H9 (cell line): Measurements from ENCODE around the gene USP3. TPM values are rescaled to one million over a fixed set of nuclear protein-coding genes. Genes with fewer than 3 reads are reported as not detected.

ENCODE experiments used
- DNase-seq: peaks from one replicate; pipeline ENCODE4 v3.0.0-alpha.2; 2017
- H2AFZ ChIP-seq: one replicate; pipeline ENCODE4 v1.6.1; 2013; ENCODE audit warnings: mild to moderate bottlenecking, low read length, control low read depth, moderate library complexity
- H2AK5ac ChIP-seq: 2 replicates; pipeline ENCODE4 v1.6.1; 2013; ENCODE audit warnings: low read length, control low read depth, mixed read lengths; ENCODE audit not compliant: insufficient read length
- H2BK120ac ChIP-seq: one replicate; pipeline ENCODE4 v1.6.1; 2013; ENCODE audit warnings: low read depth, mild to moderate bottlenecking, low read length, control low read depth, inconsistent platforms; ENCODE audit not compliant: poor library complexity, severe bottlenecking
- H2BK12ac ChIP-seq: 2 replicates; pipeline ENCODE4 v1.6.1; 2013; ENCODE audit warnings: low read length, control low read depth, mixed read lengths, low read depth; ENCODE audit not compliant: insufficient read length
- H2BK15ac ChIP-seq: 2 replicates; pipeline ENCODE4 v1.6.1; 2013; ENCODE audit warnings: low read depth, low read length, control low read depth
- H2BK20ac ChIP-seq: one replicate; pipeline ENCODE4 v1.6.1; 2013; ENCODE audit warnings: low read depth, mild to moderate bottlenecking, low read length, control low read depth, inconsistent platforms; ENCODE audit not compliant: poor library complexity, severe bottlenecking
- H2BK5ac ChIP-seq: 2 replicates; pipeline ENCODE4 v1.6.1; 2013; ENCODE audit warnings: low read length, control low read depth, mixed read lengths; ENCODE audit not compliant: insufficient read length
- H3K14ac ChIP-seq: 2 replicates; pipeline ENCODE4 v1.6.1; 2013; ENCODE audit warnings: low read length, control low read depth; ENCODE audit not compliant: insufficient read depth
- H3K18ac ChIP-seq: 2 replicates; pipeline ENCODE4 v1.6.1; 2013; ENCODE audit warnings: low read depth, mild to moderate bottlenecking, mixed read lengths, low read length, control low read depth; ENCODE audit not compliant: insufficient read length
- H3K23ac ChIP-seq: 2 replicates; pipeline ENCODE4 v1.6.1; 2013; ENCODE audit warnings: low read length, control low read depth, mixed read lengths, low read depth; ENCODE audit not compliant: insufficient read length
- H3K23me2 ChIP-seq: 2 replicates; pipeline ENCODE4 v1.6.1; 2013; ENCODE audit warnings: low read depth, mild to moderate bottlenecking, mixed read lengths, low read length, control low read depth; ENCODE audit not compliant: insufficient read length, poor library complexity, severe bottlenecking
- H3K27ac ChIP-seq: 2 replicates; pipeline ENCODE4 v1.5.1; 2013; ENCODE audit warnings: low read length, control low read depth, mixed read lengths, low read depth; ENCODE audit not compliant: insufficient read length
- H3K27me3 ChIP-seq: 2 replicates; pipeline ENCODE4 v1.6.1; 2013; ENCODE audit warnings: low read length, control low read depth, inconsistent platforms; ENCODE audit not compliant: insufficient read depth
- H3K4ac ChIP-seq: 2 replicates; pipeline ENCODE4 v1.6.1; 2013; ENCODE audit warnings: low read depth, mild to moderate bottlenecking, control low read depth, inconsistent platforms, low read length, moderate library complexity
- H3K4me1 ChIP-seq: 2 replicates; pipeline ENCODE4 v1.6.1; 2013; ENCODE audit warnings: low read length, control low read depth, inconsistent platforms; ENCODE audit not compliant: insufficient read depth
- H3K4me2 ChIP-seq: 2 replicates; pipeline ENCODE4 v1.6.1; 2013; ENCODE audit warnings: low read length, control low read depth, mixed read lengths; ENCODE audit not compliant: insufficient read length, insufficient read depth
- H3K56ac ChIP-seq: 2 replicates; pipeline ENCODE4 v1.6.1; 2013; ENCODE audit warnings: low read depth, mild to moderate bottlenecking, mixed read lengths, low read length, control low read depth; ENCODE audit not compliant: insufficient read length
- H3K79me1 ChIP-seq: 2 replicates; pipeline ENCODE4 v1.6.1; 2013; ENCODE audit warnings: low read depth, mild to moderate bottlenecking, moderate library complexity, low read length, control low read depth, inconsistent platforms; ENCODE audit not compliant: insufficient read depth, poor library complexity, severe bottlenecking
- H3K79me2 ChIP-seq: 2 replicates; pipeline ENCODE4 v1.6.1; 2013; ENCODE audit warnings: low read length, control low read depth, inconsistent platforms; ENCODE audit not compliant: insufficient read depth
- H3K9ac ChIP-seq: 2 replicates; pipeline ENCODE4 v1.6.1; 2013; ENCODE audit warnings: low read length, control low read depth, mixed read lengths; ENCODE audit not compliant: insufficient read length; ENCODE audit errors: extremely low read depth
- H3K9me3 ChIP-seq: one replicate; pipeline ENCODE4 v1.6.1; 2013; ENCODE audit warnings: low read depth, low read length, inconsistent platforms; ENCODE audit not compliant: control insufficient read depth
- H3T11ph ChIP-seq: one replicate; pipeline ENCODE4 v1.6.1; 2013; ENCODE audit warnings: mild to moderate bottlenecking, low read length, control low read depth, inconsistent platforms
- H4K20me1 ChIP-seq: one replicate; pipeline ENCODE4 v1.6.1; 2013; ENCODE audit not compliant: control insufficient read depth, insufficient read length, insufficient read depth
- H4K5ac ChIP-seq: 2 replicates; pipeline ENCODE4 v1.6.1; 2013; ENCODE audit warnings: low read depth, mild to moderate bottlenecking, mixed read lengths, low read length, control low read depth; ENCODE audit not compliant: insufficient read length
- H4K8ac ChIP-seq: replicated peaks from 2 replicates; pipeline ENCODE4 v1.6.1; 2013; ENCODE audit warnings: low read length, control low read depth, mixed read lengths, low read depth; ENCODE audit not compliant: insufficient read length
- H4K91ac ChIP-seq: 2 replicates; pipeline ENCODE4 v1.6.1; 2013; ENCODE audit warnings: low read depth, mild to moderate bottlenecking, moderate library complexity, mixed read lengths, low read length, control low read depth; ENCODE audit not compliant: insufficient read length
- H3K27ac Mint-ChIP-seq, 3 experiments: 2 replicates in 2 of 3; 3 replicates in 1 of 3; pipeline ENCODE4 v1.8.0; 2020 to 2021; ENCODE audit warnings: mixed read lengths in 3 of 3, mild to moderate bottlenecking in 1 of 3, moderate library complexity in 1 of 3
- H3K27me3 Mint-ChIP-seq: 2 replicates; pipeline ENCODE4 v1.8.0; 2021; ENCODE audit warnings: low read depth, mild to moderate bottlenecking, moderate library complexity, mixed read lengths
- H3K36me3 Mint-ChIP-seq, 3 experiments: 2 replicates in 2 of 3; 3 replicates in 1 of 3; pipeline ENCODE4 v1.8.0; 2020 to 2021; ENCODE audit warnings: low read depth in 3 of 3, mixed read lengths in 3 of 3; ENCODE audit not compliant: insufficient read depth in 1 of 3
- H3K4me1 Mint-ChIP-seq, 2 experiments: 2 replicates each; pipeline ENCODE4 v1.8.0; 2020; ENCODE audit warnings: mixed read lengths in 2 of 2
- H3K4me3 Mint-ChIP-seq, 2 experiments: 2 replicates in 1 of 2; 3 replicates in 1 of 2; pipeline ENCODE4 v1.8.0; 2020 to 2021; ENCODE audit warnings: mild to moderate bottlenecking in 2 of 2, mixed read lengths in 2 of 2, moderate library complexity in 1 of 2
- H3K9me3 Mint-ChIP-seq, 2 experiments: 2 replicates in 1 of 2; 3 replicates in 1 of 2; pipeline ENCODE4 v1.8.0; 2020; ENCODE audit warnings: mild to moderate bottlenecking in 2 of 2, mixed read lengths in 2 of 2, moderate library complexity in 1 of 2
- WGBS: extraction: QIAGEN DNeasy Blood & Tissue Kit; methylation state at CpG from one replicate; pipeline ENCODE4 v1.1.7; 2013; ENCODE audit warnings: missing lambda C conversion rate, low lambda C conversion rate, mixed read lengths; ENCODE audit not compliant: insufficient read length; ENCODE audit errors: extremely low coverage; 5-methylcytosine and 5-hydroxymethylcytosine counted together
- total RNA-seq: library from RNA; stranded (reverse); gene quantifications from 2 replicates; pipeline ENCODE4 v1.2.1, GENCODE V29; 2021
- TF ChIP-seq, protein P1 (sequence below): fragments of 200-600 bp; sonication (generic); conservative IDR thresholded peaks from 3 replicates; pipeline ENCODE4 v1.8.0; 2021; ENCODE audit warnings: antibody characterized with exemption, mild to moderate bottlenecking

USP3 gene
- total RNA-seq, 1 experiment from 2014 or later: 14.2 TPM

GRCh38 chr15:63483521-63484371 is 20.6 kb upstream of the USP3 start:
- no peak overlapping the region for H3K18ac ChIP-seq
- Mint-ChIP-seq H3K9me3 (no peaks in the 10 kb centered on the region; a peak in 1 of 5 replicates), H3K4me3 (no peak overlapping the region), H3K27me3 (peaks cover 15% of the 10 kb centered on the region), H3K36me3 (no peaks in the 10 kb centered on the region), H3K27ac (peak overlapping the region in 2 of 3 experiments; percentile 18 to 89; a peak in 3 of 7 replicates), H3K4me1 (peaks cover 29 to 39% of the 10 kb centered on the region in 2 experiments)
- H3K23ac ChIP-seq: no peak overlapping the region
- no peak overlapping the region for H4K5ac ChIP-seq
- DNase-seq: no peak
- peaks cover 5% of the 10 kb centered on the region; the same call in 1 of the 2 replicates for H3K4me1 ChIP-seq
- H3K79me1 ChIP-seq: no peaks in the 10 kb centered on the region
- no peak overlapping the region for H3T11ph ChIP-seq
- no peaks in the 10 kb centered on the region for H4K20me1 ChIP-seq
- TF ChIP-seq, protein P1, sequence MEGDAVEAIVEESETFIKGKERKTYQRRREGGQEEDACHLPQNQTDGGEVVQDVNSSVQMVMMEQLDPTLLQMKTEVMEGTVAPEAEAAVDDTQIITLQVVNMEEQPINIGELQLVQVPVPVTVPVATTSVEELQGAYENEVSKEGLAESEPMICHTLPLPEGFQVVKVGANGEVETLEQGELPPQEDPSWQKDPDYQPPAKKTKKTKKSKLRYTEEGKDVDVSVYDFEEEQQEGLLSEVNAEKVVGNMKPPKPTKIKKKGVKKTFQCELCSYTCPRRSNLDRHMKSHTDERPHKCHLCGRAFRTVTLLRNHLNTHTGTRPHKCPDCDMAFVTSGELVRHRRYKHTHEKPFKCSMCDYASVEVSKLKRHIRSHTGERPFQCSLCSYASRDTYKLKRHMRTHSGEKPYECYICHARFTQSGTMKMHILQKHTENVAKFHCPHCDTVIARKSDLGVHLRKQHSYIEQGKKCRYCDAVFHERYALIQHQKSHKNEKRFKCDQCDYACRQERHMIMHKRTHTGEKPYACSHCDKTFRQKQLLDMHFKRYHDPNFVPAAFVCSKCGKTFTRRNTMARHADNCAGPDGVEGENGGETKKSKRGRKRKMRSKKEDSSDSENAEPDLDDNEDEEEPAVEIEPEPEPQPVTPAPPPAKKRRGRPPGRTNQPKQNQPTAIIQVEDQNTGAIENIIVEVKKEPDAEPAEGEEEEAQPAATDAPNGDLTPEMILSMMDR: no peak
- H2AFZ ChIP-seq: no peak overlapping the region
- H2BK20ac ChIP-seq: no peak overlapping the region
- H3K4me2 ChIP-seq: no peak overlapping the region
- no peak overlapping the region for H2BK15ac ChIP-seq
- no peak overlapping the region for H4K8ac ChIP-seq
- H3K27me3 ChIP-seq: no peaks in the 10 kb centered on the region
- no CpG with 5 or more reads among the region's 6 CpGs for WGBS
- H3K23me2 ChIP-seq: no peaks in the 10 kb centered on the region
- no peak overlapping the region for H2BK120ac ChIP-seq
- no peak overlapping the region for H2BK5ac ChIP-seq
- H3K14ac ChIP-seq: no peak overlapping the region
- H3K79me2 ChIP-seq: no peaks in the 10 kb centered on the region
- no peak overlapping the region for H3K9ac ChIP-seq
- no peak overlapping the region for H2BK12ac ChIP-seq
- no peak overlapping the region for H2AK5ac ChIP-seq
- H3K56ac ChIP-seq: no peak overlapping the region
- no peaks in the 10 kb centered on the region for H3K9me3 ChIP-seq
- no peak overlapping the region for H4K91ac ChIP-seq
- no peak overlapping the region for H3K4ac ChIP-seq
- no peak overlapping the region for H3K27ac ChIP-seq
